Erythroblast (primary cell): ENCODE data around the gene ZNF611.
"Not testable (repeated sequence)": the region's sequence is repeated elsewhere in the genome, so short reads cannot be mapped to it uniquely, and the experiment has no call there.

ENCODE experiments used
- DNase-seq, 2 experiments: peaks; one replicate each; lab custom pipeline; 2025; lab: John Stamatoyannopoulos, UW
- GATA1 ChIP-seq: IDR thresholded peaks from 2 replicates; pipeline ENCODE4 v1.6.1; 2011; ENCODE audit warnings: low read depth, mild to moderate bottlenecking, control low read depth, low read length, moderate library complexity
- POLR2A ChIP-seq: IDR thresholded peaks from 2 replicates; pipeline ENCODE4 v1.6.1; 2011; ENCODE audit warnings: mild to moderate bottlenecking, low read length

ZNF611 gene

GRCh38 chr19:52734893-52735661 is at the start of gene ZNF611:
ZNF611 (minus strand) TSS chr19:52735044; CDS start chr19:52715894, 19,150 bp downstream.
- peak; percentile 96 to 97 for DNase-seq
- peak; percentile 84 for TF ChIP-seq POLR2A
- TF ChIP-seq GATA1: no peak

- DNase-seq: not testable (repeated sequence)
These were observed 48.0 kb upstream of the ZNF611 start for GRCh38 chr19:52782864-52783263.

GRCh38 chr19:52778811-52779210 is 44.0 kb upstream of the ZNF611 start:
- TF ChIP-seq POLR2A: no peak
- DNase-seq: no peak

GRCh38 chr19:52756447-52756846 is 21.6 kb upstream of the ZNF611 start:
- DNase-seq: not testable (repeated sequence)

- no peak for TF ChIP-seq GATA1
- no peak for TF ChIP-seq POLR2A
- DNase-seq: no peak
These were observed 14.9 kb upstream of the ZNF611 start for GRCh38 chr19:52749780-52750179.

GRCh38 chr19:52748336-52748950 is 13.6 kb upstream of the ZNF611 start:
- peak; percentile 51 to 56 for DNase-seq
- TF ChIP-seq POLR2A: no peak
- no peak for TF ChIP-seq GATA1

- DNase-seq: not testable (repeated sequence)
These were observed 11.1 kb upstream of the ZNF611 start for GRCh38 chr19:52745919-52746318.

- TF ChIP-seq GATA1: no peak
- TF ChIP-seq POLR2A: no peak
- DNase-seq: no peak
These were observed 8.2 kb upstream of the ZNF611 start for GRCh38 chr19:52743091-52743490.

GRCh38 chr19:52742516-52742915 is 7.7 kb upstream of the ZNF611 start:
- no peak for DNase-seq
- TF ChIP-seq GATA1 (no peak), POLR2A (no peak)

GRCh38 chr19:52741951-52742485 is 7.2 kb upstream of the ZNF611 start:
- DNase-seq: no peak
- TF ChIP-seq GATA1 (no peak), POLR2A (no peak)

GRCh38 chr19:52741371-52741770 is 6.5 kb upstream of the ZNF611 start:
- DNase-seq: not testable (repeated sequence)

- no peak for DNase-seq
These were observed 4.7 kb upstream of the ZNF611 start for GRCh38 chr19:52739576-52739975.

GRCh38 chr19:52735734-52736133 is 890 bp upstream of the ZNF611 start:
- no peak for TF ChIP-seq POLR2A
- no peak for TF ChIP-seq GATA1
- DNase-seq: no peak

More at GRCh38 chr19:52739576-52739975, 4.7 kb upstream of the ZNF611 start:
- no peak for TF ChIP-seq GATA1
- TF ChIP-seq POLR2A: no peak

GRCh38 chr19:52734331-52734892 is 432 bp downstream of the ZNF611 start:
- DNase-seq: peak; percentile 50 to 54
- no peak for TF ChIP-seq POLR2A
- TF ChIP-seq GATA1: no peak

- DNase-seq: not testable (repeated sequence)
These were observed 8.8 kb downstream of the ZNF611 start for GRCh38 chr19:52726051-52726450.
